GM12878 (cell line): ENCODE results near the gene DNAAF9. TPM values are rescaled to one million over a fixed set of nuclear protein-coding genes. Genes with fewer than 3 reads are reported as not detected.

Source experiments
- ATAC-seq: fragments of 200-7000 bp; cut with Tn5 transposase; 3 replicates; pipeline ENCODE4 v1.9.1; 2020; ENCODE audit warnings: mild to moderate bottlenecking, moderate library complexity
- BruUV-seq: library from RNA; stranded (reverse); fragments of 400-500 nt; replicated peaks from 2 replicates; lab custom pipeline; 2021; lab: Mats Ljungman, UMichigan
- CTCF ChIA-PET: fragments of 300-600 bp; sonication (Branson Sonifier 250); formaldehyde crosslinking; extraction: SDS; loops from one replicate; lab custom pipeline; 2021; ENCODE audit warnings: inconsistent platforms; lab: Yijun Ruan, JAX
- POLR2A ChIA-PET: fragments of 350-600 bp; formaldehyde crosslinking; extraction: SDS; loops from one replicate; lab custom pipeline; 2021; ENCODE audit warnings: inconsistent platforms; lab: Charles Lee
- RAD21 ChIA-PET: fragments of 300-600 bp; sonication (Branson Sonifier 250); formaldehyde crosslinking; loops from one replicate; lab custom pipeline; 2023; ENCODE audit warnings: antibody characterized with exemption; ENCODE audit not compliant: unreplicated experiment; lab: Charles Lee
- SMC1A ChIA-PET: fragments of 300-600 bp; sonication (Branson Sonifier 250); formaldehyde crosslinking; loops from one replicate; lab custom pipeline; 2023; ENCODE audit not compliant: unreplicated experiment, uncharacterized antibody; lab: Charles Lee
- DNase-seq: peaks from one replicate; pipeline ENCODE4 v3.0.0-alpha.2; 2011; ENCODE audit warnings: low read depth, low spot score
- FAIRE-seq: peaks from 3 replicates; lab custom pipeline; 2011; peaks lifted over from hg19 to GRCh38; lab: Jason Lieb, UNC
- H2AFZ ChIP-seq: 2 replicates; pipeline ENCODE4 v1.6.0; 2011; ENCODE audit warnings: low read depth, low read length, control low read depth; ENCODE audit not compliant: control insufficient read depth
- H3K27ac ChIP-seq: 2 replicates; pipeline ENCODE4 v1.5.1; 2011; ENCODE audit warnings: control low read depth; ENCODE audit not compliant: control insufficient read depth, insufficient read depth
- H3K27me3 ChIP-seq, 2 experiments: replicated peaks in 1 of 2; 2 replicates each; pipeline versions ENCODE4 v1.6.0 to v1.6.1; 2011; ENCODE audit warnings: low read length in 1 of 2; ENCODE audit not compliant: control insufficient read depth in 2 of 2, insufficient read depth in 2 of 2
- H3K36me3 ChIP-seq, 2 experiments: 2 replicates each; pipeline ENCODE4 v1.5.1; 2011; ENCODE audit warnings: low read length in 1 of 2; ENCODE audit not compliant: control insufficient read depth in 2 of 2, insufficient read depth in 2 of 2
- H3K4me1 ChIP-seq: 2 replicates; pipeline ENCODE4 v1.6.1; 2011; ENCODE audit warnings: mild to moderate bottlenecking, low read length, moderate library complexity, mixed read lengths; ENCODE audit not compliant: control insufficient read depth, insufficient read depth
- H3K4me2 ChIP-seq: 2 replicates; pipeline ENCODE4 v1.6.0; 2011; ENCODE audit warnings: control low read depth; ENCODE audit not compliant: control insufficient read depth, insufficient read depth
- H3K4me3 ChIP-seq: fragments of 200-600 bp; sonication (generic); 2 replicates; pipeline ENCODE4 v1.5.1; 2016
- H3K79me2 ChIP-seq: 2 replicates; pipeline ENCODE4 v1.6.0; 2011; ENCODE audit warnings: low read length; ENCODE audit not compliant: control insufficient read depth, insufficient read depth
- H3K9ac ChIP-seq: 2 replicates; pipeline ENCODE4 v1.8.0; 2011; ENCODE audit warnings: low read length, control low read depth, mixed read lengths; ENCODE audit not compliant: control insufficient read depth, insufficient read depth
- H3K9me3 ChIP-seq: replicated peaks from 3 replicates; pipeline ENCODE4 v1.5.1; 2011; ENCODE audit warnings: mild to moderate bottlenecking, low read length; ENCODE audit not compliant: control insufficient read depth, insufficient read depth
- H4K20me1 ChIP-seq: 2 replicates; pipeline ENCODE4 v1.6.0; 2011; ENCODE audit not compliant: control insufficient read depth, insufficient read depth
- ASH2L ChIP-seq: fragments of 300-600, 200-600 bp; sonication (generic); IDR thresholded peaks from 2 replicates; pipeline ENCODE4 v1.6.1; 2017; ENCODE audit warnings: low read depth, mild to moderate bottlenecking, borderline replicate concordance
- ATF2 ChIP-seq: IDR thresholded peaks from 2 replicates; pipeline ENCODE4 v1.6.1; 2012; ENCODE audit warnings: low read length, inconsistent platforms
- HCFC1 ChIP-seq: fragments of 150-350 bp; IDR thresholded peaks from 2 replicates; pipeline ENCODE4 v1.6.1; 2014; ENCODE audit warnings: low read length
- HDAC2 ChIP-seq: fragments of 200-600 bp; sonication (generic); IDR thresholded peaks from 2 replicates; pipeline ENCODE4 v1.6.1; 2017
- JUND ChIP-seq: IDR thresholded peaks from 2 replicates; pipeline ENCODE4 v1.6.1; 2012; ENCODE audit warnings: low read depth, mild to moderate bottlenecking, low read length, improper control_type of control experiment, moderate library complexity
- KAT2A ChIP-seq: conservative IDR thresholded peaks from 2 replicates; pipeline ENCODE4 v1.6.1; 2011; ENCODE audit warnings: low read depth, low read length; ENCODE audit not compliant: control insufficient read depth
- MEF2B ChIP-seq: fragments of 450-650 bp; IDR thresholded peaks from 2 replicates; pipeline ENCODE4 v1.6.1; 2018; ENCODE audit warnings: mild to moderate bottlenecking, moderate library complexity; ENCODE audit not compliant: partially characterized antibody, poor library complexity, severe bottlenecking
- NBN ChIP-seq: fragments of 450-650 bp; IDR thresholded peaks from 2 replicates; pipeline ENCODE4 v1.6.1; 2016
- SREBF2 ChIP-seq: IDR thresholded peaks from 2 replicates; pipeline ENCODE4 v1.6.1; 2012; ENCODE audit warnings: mild to moderate bottlenecking, low read length
- TCF7 ChIP-seq: IDR thresholded peaks from 2 replicates; pipeline ENCODE4 v1.6.1; 2014; ENCODE audit warnings: antibody characterized with exemption, borderline replicate concordance
- USF1 ChIP-seq: IDR thresholded peaks from 2 replicates; pipeline ENCODE4 v1.6.1; 2011; ENCODE audit warnings: borderline replicate concordance, low read depth, mild to moderate bottlenecking, moderate library complexity, mixed read lengths, low read length; ENCODE audit not compliant: insufficient read depth; ENCODE audit errors: extremely low read length
- ZBTB4 ChIP-seq: fragments of 450-650 bp; formaldehyde crosslinking; IDR thresholded peaks from 2 replicates; pipeline ENCODE4 v1.4.0; 2022; ENCODE audit warnings: mild to moderate bottlenecking, moderate library complexity
- ZNF687 ChIP-seq: fragments of 450-650 bp; IDR thresholded peaks from 2 replicates; pipeline ENCODE4 v1.6.1; 2017; ENCODE audit warnings: mild to moderate bottlenecking, moderate library complexity
- ZZZ3 ChIP-seq: IDR thresholded peaks from 2 replicates; pipeline ENCODE4 v1.6.1; 2011; ENCODE audit warnings: low read depth; ENCODE audit not compliant: control insufficient read depth, insufficient read length
- WGBS: methylation state at CpG from one replicate; pipeline ENCODE4 v1.1.6; 2016; ENCODE audit warnings: low lambda C conversion rate; ENCODE audit not compliant: insufficient replicate concordance, insufficient coverage; ENCODE audit errors: missing lambda C conversion rate; 5-methylcytosine and 5-hydroxymethylcytosine counted together
- in situ Hi-C: fragments of 300-500 bp; cut with MboI; formaldehyde crosslinking; loops from 9 replicates; pipeline ENCODE4 v1.14.3; 2018; ENCODE audit warnings: mixed read lengths
- intact Hi-C: fragments of 100-400 bp; cut with micrococcal nuclease; formaldehyde crosslinking; loops from one replicate; pipeline ENCODE4 v1.14.2; 2022; ENCODE audit not compliant: unreplicated experiment
- polyA plus RNA-seq, 11 experiments: library from polyadenylated mRNA; depleted of rRNA in 4 of 11; unstranded in 6 of 11; stranded (reverse) in 5 of 11; fragments of >200 nt; fragmentation: Nextera tagmentation in 4 of 11; fragmentation: Illumina TruSeq in 1 of 11; extraction: Ambion mirVana in 4 of 11; extraction: Trizol in 1 of 11; gene quantifications; 1 replicate in 1 of 11; 2 replicates in 10 of 11; pipeline versions ENCODE4 v1.2.1 to v1.2.3, GENCODE V29; 2011 to 2016; ENCODE audit warnings: inconsistent platforms in 2 of 11, missing spikeins in 2 of 11, low read depth in 1 of 11
- total RNA-seq, 4 experiments: library from RNA; depleted of rRNA in 3 of 4; stranded (reverse); fragments of >200 nt in 3 of 4; fragmentation: Illumina TruSeq in 1 of 4; extraction: Trizol in 1 of 4; gene quantifications; 2 replicates each; pipeline versions ENCODE4 v1.2.1 to v1.2.3, GENCODE V29; 2013 to 2021

DNAAF9 gene
- total and polyA plus RNA-seq, 10 of the 15 experiments (the other 5 are each of a cell fraction or from before 2014, with no cell fraction given), result 0.08 to 2.1 (median 1.3) TPM

GRCh38 chr20:3420211-3420707 is 12.8 kb upstream of the DNAAF9 start:
- intact Hi-C loops, result no loop called here
- Histone ChIP-seq H3K4me1 (peaks cover 12% of the 10 kb centered on the region), H2AFZ (peak overlapping the region; percentile 93), H3K9ac (no peak overlapping the region), H3K36me3 (no peaks in the 10 kb centered on the region), H3K27me3 (no peaks in the 10 kb centered on the region), H3K4me2 (peak overlapping the region; percentile 49), H3K27ac (peak overlapping the region; percentile 63), H3K4me3 (no peak overlapping the region), H4K20me1 (no peaks in the 10 kb centered on the region), H3K9me3 (no peaks in the 10 kb centered on the region; the same call in 2 of the 3 replicates), H3K79me2 (no peaks in the 10 kb centered on the region)
- SMC1A ChIA-PET, result interaction anchor here (0.7 to 1.8 kb wide), 3 partner anchors 10 to 54 kb away, joined by 3 to 7 read pairs (median 3); no protein-coding TSS in a partner anchor
- in situ Hi-C loops, result no loop called here
- FAIRE-seq, result peak; percentile 98
- peak; percentile 78 for DNase-seq
- peak; percentile 100 for ATAC-seq
- CTCF ChIA-PET, result no interaction called here
- BruUV-seq, result no TSS peak
- WGBS, result 45% methylated on average over 3 of the region's 3 CpGs
- POLR2A ChIA-PET, result interaction anchor here (0.5 to 1.3 kb wide), 2 partner anchors 12 to 1466 kb away, joined by 3 to 5 read pairs; no protein-coding TSS in a partner anchor
- RAD21 ChIA-PET, result interaction anchor here (0.5 to 1.1 kb wide), 2 partner anchors 9 to 42 kb away, joined by 3 read pairs; no protein-coding TSS in a partner anchor
- TF ChIP-seq ASH2L (no peak), TCF7 (no peak; the same call in 1 of the 2 replicates), MEF2B (no peak), HCFC1 (no peak), SREBF2 (no peak), ZZZ3 (no peak), ZBTB4 (no peak), HDAC2 (no peak), KAT2A (no peak), USF1 (no peak), ATF2 (peak; percentile 91), JUND (peak; percentile 92), NBN (0 out of 2 replicates have a peak, but pooled peaks have one; percentile 21), ZNF687 (0 out of 2 replicates have a peak, but pooled peaks have one; percentile 25)
